Loucy (cell line): Measurements from ENCODE around the gene KIAA1328.

Source experiments
- EZH2phosphoT487 ChIP-seq: fragments of 200-600 bp; IDR thresholded peaks from 2 replicates; pipeline ENCODE4 v1.6.1; 2018; ENCODE audit warnings: antibody characterized with exemption, mild to moderate bottlenecking, moderate library complexity, borderline replicate concordance
- TF ChIP-seq, protein P1 (sequence below): fragments of 200-600 bp; sonication (generic); conservative IDR thresholded peaks from 2 replicates; pipeline ENCODE4 v1.5.1; 2014; ENCODE audit warnings: mild to moderate bottlenecking, antibody characterized with exemption, low read length

DNA sequence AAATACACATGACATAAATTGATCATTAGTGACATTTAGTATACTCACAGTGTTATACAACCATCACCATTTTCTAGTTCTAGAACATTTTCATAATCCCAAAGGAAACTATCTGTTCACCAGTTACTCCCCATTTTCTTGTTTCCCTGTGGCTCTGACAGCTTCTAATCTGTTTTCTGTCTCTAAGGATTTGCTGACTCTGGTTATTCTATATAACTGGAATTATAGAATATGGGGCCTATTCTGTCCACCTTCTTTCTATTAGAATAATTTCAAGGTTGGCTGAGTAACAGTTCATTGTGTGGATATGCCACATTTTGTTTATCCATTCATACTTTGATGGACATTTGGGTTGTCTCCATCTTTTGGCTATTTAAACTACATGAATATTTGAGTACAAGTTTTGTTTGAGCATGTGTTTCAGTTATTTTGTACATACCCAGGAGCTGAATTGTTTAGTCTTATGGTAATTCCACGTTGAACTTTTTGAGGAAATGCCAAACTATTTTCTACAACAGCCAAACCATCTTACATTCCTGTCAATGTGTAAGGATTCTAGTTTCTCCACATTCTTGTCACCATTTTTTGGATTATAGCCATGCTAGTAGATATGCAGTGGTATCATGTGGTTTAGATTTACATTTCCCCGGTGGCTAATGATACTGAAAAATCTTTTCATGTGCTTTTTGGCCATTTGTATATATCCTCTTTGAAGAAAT lies 20.5 kb downstream of the KIAA1328 start:
- TF ChIP-seq, protein P1, sequence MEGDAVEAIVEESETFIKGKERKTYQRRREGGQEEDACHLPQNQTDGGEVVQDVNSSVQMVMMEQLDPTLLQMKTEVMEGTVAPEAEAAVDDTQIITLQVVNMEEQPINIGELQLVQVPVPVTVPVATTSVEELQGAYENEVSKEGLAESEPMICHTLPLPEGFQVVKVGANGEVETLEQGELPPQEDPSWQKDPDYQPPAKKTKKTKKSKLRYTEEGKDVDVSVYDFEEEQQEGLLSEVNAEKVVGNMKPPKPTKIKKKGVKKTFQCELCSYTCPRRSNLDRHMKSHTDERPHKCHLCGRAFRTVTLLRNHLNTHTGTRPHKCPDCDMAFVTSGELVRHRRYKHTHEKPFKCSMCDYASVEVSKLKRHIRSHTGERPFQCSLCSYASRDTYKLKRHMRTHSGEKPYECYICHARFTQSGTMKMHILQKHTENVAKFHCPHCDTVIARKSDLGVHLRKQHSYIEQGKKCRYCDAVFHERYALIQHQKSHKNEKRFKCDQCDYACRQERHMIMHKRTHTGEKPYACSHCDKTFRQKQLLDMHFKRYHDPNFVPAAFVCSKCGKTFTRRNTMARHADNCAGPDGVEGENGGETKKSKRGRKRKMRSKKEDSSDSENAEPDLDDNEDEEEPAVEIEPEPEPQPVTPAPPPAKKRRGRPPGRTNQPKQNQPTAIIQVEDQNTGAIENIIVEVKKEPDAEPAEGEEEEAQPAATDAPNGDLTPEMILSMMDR, result no peak
- TF ChIP-seq EZH2phosphoT487, result no peak
